HG02973 (cell line): ENCODE results near the gene KBTBD3.
A peak's percentile ranks its signal among the peaks of the same experiment; 100 is the strongest.
"Not testable (repeated sequence)": the region's sequence is repeated elsewhere in the genome, so short reads cannot be mapped to it uniquely, and the experiment has no call there.

ENCODE experiments used
- ATAC-seq: cut with Tn5 transposase; IDR thresholded peaks from one replicate; pipeline ENCODE4 v1.9.1; 2021; ENCODE audit warnings: moderate library complexity; ENCODE audit not compliant: unreplicated experiment

The KBTBD3 gene

GRCh38 chr11:106061954-106062949, 14.9 kb downstream of the KBTBD3 start:
- ATAC-seq: no peak

- ATAC-seq: no peak
Measured at GRCh38 chr11:106061249-106061784, 15.8 kb downstream of the KBTBD3 start.

- no peak for ATAC-seq
Measured at GRCh38 chr11:106059617-106060016, 17.5 kb downstream of the KBTBD3 start.

- not testable (repeated sequence) for ATAC-seq
Measured at GRCh38 chr11:106058377-106058776, 18.8 kb downstream of the KBTBD3 start.

- ATAC-seq: no peak
Measured at GRCh38 chr11:106051103-106051502, 26.0 kb downstream of the KBTBD3 start.

- ATAC-seq: no peak
Measured at GRCh38 chr11:106049727-106050476, 27.2 kb downstream of the KBTBD3 start.

DNA sequence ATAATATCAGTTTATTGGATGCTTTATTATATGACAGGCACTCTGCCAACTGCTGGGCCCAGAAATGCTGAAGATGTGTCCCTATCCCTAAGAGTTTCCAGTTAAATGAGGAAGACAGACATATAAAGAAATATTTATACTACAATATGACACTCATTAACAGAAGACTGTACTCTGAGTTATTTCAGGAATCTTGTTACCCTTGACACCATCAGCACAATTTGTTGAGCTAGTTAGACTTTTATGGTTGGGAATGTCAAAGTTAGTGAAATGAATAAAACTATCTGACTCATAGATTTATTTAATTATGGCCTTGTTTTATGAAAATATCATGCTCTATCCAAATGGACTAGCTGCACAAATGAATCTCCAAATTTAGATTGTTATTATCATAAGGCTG, 29.5 kb downstream of the KBTBD3 start:
- ATAC-seq: no peak

DNA sequence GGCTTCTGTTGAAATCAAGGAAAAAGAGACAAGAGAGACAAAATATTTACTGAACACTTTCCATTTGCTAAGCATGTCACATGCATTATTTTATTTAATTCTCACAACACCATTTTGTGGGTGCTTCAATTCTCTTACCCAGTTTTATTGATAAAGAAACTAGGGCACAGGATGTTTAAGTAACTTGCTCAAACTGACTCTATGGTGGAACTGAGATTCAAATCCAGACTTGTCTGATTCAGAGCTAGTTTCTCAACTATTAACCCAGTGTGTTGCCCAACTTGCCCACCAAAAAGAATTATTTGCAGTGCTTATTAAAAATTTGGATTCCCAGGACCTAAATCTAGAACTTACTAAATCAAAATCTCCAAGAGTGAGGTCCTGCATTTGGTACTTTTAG, 33.6 kb downstream of the KBTBD3 start:
- ATAC-seq: no peak

DNA sequence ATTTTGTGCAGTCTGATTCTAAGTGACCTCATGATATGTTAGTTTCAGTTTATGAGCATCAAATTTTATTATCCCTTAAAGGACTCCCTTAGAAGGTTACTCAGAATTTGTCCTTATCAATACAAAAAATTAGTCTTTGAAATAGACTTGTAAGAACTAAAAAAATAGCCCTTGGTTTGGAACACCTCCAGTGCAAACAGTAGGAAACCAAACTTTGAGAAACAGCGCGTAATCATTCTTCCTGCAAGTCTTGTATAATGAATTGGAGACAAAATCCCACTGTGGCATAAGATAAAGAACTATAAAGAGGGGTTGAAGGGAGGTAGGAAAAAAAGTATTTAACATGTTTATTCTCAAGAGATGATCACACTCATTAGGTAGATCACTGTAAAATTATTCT, 44.3 kb downstream of the KBTBD3 start:
- ATAC-seq: no peak

DNA sequence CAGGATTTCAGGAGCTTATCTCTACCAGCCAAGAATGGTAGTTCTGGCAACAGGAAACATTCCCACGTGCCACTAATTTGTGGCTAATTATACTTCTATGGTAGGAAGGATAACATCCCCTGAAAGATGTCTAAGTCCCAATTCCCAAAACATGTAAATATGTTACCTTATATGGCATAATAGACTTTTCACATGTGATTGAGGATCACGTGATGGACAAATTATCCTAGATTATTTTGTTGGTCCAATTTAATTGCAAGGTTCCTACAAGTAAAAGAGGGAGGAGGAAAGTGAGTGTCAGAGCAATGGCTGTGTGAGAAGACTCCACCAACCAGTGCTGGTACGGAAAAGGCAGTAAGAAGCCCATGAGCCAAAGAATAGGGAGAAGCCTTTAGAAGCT, 45.2 kb downstream of the KBTBD3 start:
- ATAC-seq: no peak

DNA sequence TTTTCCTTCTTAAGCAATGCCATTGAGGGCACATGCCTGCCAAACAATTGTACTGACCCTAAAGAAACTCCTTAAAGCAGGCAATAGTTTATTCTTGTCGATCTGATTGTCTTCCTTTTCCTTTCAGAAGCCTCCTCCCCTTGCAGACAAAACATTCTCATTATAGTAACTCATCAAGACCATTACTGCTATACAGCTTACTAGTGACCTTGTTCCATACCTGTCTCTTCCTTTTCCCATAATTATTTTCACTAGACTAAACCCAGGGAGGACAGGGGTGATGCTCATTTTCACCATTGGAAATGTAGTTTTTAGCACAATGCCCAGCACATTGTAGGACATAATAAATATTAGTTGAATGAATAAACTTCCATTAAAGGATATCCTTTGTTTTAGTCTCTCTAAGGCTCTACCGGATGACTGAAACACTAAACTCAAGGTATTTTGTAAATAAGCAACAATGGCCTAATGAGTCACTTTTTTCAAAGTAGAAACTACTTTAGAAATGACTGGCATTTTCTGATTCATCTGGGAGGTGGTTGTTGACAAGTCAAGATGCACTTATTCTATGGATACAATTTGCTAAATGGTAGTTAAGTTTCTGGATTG, 45.8 kb downstream of the KBTBD3 start:
- peak; percentile 75 for ATAC-seq

GRCh38 chr11:106030609-106031008, 46.5 kb downstream of the KBTBD3 start:
- ATAC-seq: no peak

DNA sequence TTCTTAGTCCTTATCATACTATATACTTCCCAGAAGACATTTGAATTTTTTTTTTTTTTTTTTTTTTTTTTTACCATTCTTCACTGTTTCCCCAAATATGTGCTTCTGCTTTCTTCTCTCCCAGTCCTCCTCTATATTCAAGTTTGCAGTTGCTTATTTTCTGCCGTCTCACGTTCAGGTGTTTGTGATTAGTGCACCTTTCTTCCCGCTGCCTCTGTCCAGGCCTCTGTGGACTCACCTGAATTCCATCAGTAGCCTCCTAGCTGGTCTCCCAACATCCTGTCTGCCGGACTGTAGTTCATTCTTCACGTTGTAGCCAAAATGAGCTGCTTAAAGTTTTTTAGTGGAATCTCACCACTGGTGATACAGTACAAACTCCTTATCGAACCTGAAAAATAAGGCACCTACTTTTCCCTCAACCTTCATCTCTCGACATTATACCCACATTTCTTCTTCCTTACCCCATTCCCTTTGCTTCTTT, 54.3 kb downstream of the KBTBD3 start:
- ATAC-seq: no peak

DNA sequence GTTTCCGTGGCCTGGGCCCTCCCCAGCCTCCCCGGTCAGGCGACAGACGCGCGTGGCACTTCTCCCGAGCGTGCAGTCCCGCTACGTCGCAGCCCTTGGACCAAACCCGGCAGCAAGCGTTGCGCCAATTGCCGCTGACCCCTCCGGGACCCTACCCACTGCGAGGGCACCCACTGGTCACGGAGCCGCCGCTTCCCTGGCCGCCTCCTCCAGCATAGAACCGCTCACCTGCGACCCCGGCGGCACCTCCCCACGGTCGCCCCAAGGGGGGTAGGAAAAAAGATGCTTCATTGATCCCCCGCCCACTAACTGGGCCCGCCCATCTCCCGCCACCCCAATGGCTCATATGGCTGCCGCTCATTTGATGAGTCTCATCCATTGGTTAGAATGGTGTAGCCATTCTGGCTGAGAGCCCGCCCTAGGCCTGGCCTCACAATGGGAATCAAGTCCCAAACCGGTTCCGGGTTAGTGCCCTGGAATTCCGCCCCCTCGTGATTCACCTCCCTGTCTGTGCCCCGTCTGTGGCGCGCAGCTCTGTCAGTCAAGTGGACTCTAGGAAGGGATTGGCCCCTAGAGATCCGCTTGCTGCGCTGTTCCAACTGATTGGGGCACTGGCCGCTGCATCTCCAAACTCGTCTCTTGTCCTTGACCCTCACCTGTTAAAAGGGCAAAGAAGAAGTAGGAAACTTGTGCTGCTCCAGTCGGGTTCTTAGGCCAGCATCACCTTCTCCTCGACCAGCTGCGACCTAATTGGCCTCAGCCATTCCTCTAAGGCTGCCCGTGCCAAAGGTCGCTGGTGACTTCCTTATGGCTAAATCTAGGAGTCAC, 55.0 kb downstream of the KBTBD3 start, which contains the start of gene MSANTD4:
MSANTD4 (minus strand) TSS at position 274 of the 828 bp plus-strand sequence. CDS start 11,323 bp downstream, outside the sequence.
- peak; percentile 98 for ATAC-seq

DNA sequence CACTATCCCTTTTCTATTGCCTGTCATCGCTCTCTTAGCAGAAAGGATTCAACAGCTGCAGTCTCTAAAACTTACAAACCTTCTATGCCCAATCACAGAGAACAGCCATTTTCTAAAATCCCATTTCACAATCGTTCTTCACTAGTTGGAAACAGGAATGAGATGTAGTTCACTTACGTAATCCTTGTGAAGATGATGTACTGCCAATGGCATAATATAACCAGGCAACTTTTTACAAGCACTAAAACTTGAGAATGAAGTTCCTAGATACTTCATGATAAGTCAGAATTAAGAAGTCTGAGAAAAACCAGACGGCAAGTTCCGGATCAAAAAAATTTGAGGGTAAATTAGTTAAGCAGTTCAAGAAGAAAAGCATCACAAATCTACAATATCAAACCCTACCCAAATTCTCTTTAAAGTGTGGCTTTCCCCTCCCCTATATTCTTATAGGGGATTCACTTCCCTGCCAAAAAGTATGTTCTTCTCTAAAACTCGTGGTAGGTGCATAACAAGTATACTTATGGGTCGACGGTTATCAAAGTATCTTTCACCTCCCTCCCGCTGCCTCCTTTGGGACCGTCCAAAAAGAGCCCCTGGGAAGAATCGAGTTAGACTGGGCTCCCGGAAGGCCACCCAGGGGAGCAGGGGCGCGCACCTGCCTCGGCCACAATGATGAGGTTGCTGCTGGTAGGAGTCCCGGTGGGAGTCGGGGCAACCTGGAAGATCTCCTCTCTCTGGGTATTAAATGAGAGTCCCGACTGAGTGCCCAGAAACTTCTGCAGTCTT, 55.8 kb downstream of the KBTBD3 start:
- ATAC-seq: peak; percentile 3

DNA sequence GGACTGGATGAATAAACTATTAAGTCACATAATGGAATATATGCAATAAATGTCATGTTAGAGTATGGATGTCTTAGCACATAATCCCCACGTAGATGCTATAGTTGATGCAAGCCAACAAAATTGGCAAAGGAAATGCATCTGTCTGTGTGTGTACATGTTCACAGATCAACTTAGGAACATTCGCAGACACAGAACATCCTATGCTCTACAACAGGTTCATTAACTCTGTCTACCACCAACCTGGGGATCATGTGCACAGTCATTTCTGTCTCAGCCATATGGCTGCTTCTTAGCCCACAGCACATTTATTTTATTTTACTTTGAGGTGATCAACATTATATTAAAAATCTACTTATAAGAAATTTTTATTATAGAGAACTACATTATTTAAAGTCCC, 60.1 kb downstream of the KBTBD3 start:
- no peak for ATAC-seq

DNA sequence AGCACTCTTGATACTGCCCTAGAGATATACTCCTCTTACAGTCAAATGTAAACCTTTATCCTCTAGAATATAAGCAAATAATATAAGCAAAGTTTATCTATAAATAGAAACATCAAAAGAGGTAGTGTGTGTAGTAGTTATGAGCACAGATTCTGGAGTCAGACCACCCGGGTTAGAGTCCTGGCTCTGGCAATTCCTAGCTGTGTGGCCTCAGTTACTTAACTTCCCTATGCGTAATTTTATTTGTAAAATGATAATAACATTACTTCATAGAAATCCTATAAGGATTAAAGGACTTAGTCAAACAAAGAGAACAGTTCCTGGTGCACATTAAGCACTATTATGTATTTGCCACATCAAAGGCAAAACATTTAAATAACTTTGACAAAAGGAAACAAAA, 62.1 kb downstream of the KBTBD3 start:
- no peak for ATAC-seq

- ATAC-seq: no peak
Measured at GRCh38 chr11:106014620-106015019, 62.5 kb downstream of the KBTBD3 start.

DNA sequence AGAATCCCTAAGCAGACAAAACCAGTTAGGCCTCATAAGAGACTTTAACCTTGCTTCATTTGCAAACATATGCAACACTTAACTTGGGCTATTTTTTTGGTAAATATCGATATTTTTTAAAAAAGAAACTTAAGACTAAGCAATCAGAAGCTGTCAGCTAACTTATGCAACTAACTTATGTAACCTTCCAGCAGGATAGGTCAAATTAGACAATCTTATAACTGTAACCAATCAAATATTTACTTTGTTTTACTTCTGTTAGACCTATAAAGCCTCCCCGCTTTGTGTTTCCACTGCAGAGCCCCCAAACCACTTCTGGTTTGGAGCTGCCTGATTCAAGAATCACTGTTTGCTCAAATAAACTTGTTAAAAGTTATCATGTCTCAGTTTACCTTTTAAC, 63.1 kb downstream of the KBTBD3 start:
- no peak for ATAC-seq
